GM12801 (cell line): Measurements from ENCODE around the gene USP34.

Experiments
- CTCF ChIP-seq: IDR thresholded peaks from one replicate; pipeline ENCODE4 v1.5.1; 2011; ENCODE audit warnings: control low read depth; ENCODE audit not compliant: insufficient read length; ENCODE audit errors: extremely low read depth

USP34 gene

GRCh38 chr2:61277756-61278155 is 193.1 kb downstream of the USP34 start:
- no peak for TF ChIP-seq CTCF

GRCh38 chr2:61275575-61276184 is 195.2 kb downstream of the USP34 start:
- TF ChIP-seq CTCF: no peak

GRCh38 chr2:61272421-61273070 is 198.3 kb downstream of the USP34 start:
- no peak for TF ChIP-seq CTCF

GRCh38 chr2:61268249-61268648 is 202.6 kb downstream of the USP34 start:
- no peak for TF ChIP-seq CTCF

GRCh38 chr2:61266632-61267505 is 204.0 kb downstream of the USP34 start:
- TF ChIP-seq CTCF: no peak

GRCh38 chr2:61263830-61264229 is 207.1 kb downstream of the USP34 start:
- no peak for TF ChIP-seq CTCF

- TF ChIP-seq CTCF: no peak
These were observed 208.2 kb downstream of the USP34 start for GRCh38 chr2:61262699-61263098.
